ENCODE data around the gene PTPN6. TPM values are rescaled to one million over a fixed set of nuclear protein-coding genes. Genes with fewer than 3 reads are reported as not detected.

Gene PTPN6
- polyA plus RNA-seq, 1 experiment: 0.27 TPM

GRCh38 chr12:6919588-6919987 lies 31.6 kb upstream of the PTPN6 start:
- POLR2A ChIA-PET: no interaction called here
- peaks cover 24% of the 10 kb centered on the region for H3K36me3 ChIP-seq (ENCODE audit: control insufficient read depth, insufficient read depth, low read length)
- no peak for TF ChIP-seq CTCF (IDR thresholded peaks at IDR 0.05; ENCODE audit: insufficient read depth, low read depth, low read length)

GRCh38 chr12:6921539-6921938 lies 29.6 kb upstream of the PTPN6 start:
- ChIA-PET CTCF (interaction anchor here (1.1 to 6.6 kb wide), 6 partner anchors 14 to 188 kb away, joined by 3 to 129 read pairs (median 4); no protein-coding TSS in a partner anchor), POLR2A (interaction anchor here (0.5 kb wide), 1 partner anchor 19 kb away, joined by 3 read pairs; no protein-coding TSS in a partner anchor)
- TF ChIP-seq CTCF (IDR thresholded peaks at IDR 0.05; ENCODE audit: insufficient read depth, low read depth, low read length): no peak
- no peaks in the 10 kb centered on the region for H3K27me3 ChIP-seq (ENCODE audit: control insufficient read depth, insufficient read depth, low read length)
- H3K36me3 ChIP-seq (ENCODE audit: control insufficient read depth, insufficient read depth, low read length): peaks cover 19% of the 10 kb centered on the region
- no peak for DNase-seq (ENCODE audit: low read depth)
- H3K4me3 ChIP-seq (ENCODE audit: low read depth, low read length): no peak overlapping the region

More at GRCh38 chr12:6919588-6919987, 31.6 kb upstream of the PTPN6 start:
- Histone ChIP-seq H3K4me3 (ENCODE audit: low read depth, low read length) (no peak overlapping the region), H3K27me3 (ENCODE audit: control insufficient read depth, insufficient read depth, low read length) (no peaks in the 10 kb centered on the region)
- CTCF ChIA-PET: interaction anchor here (0.8 to 2.0 kb wide), 3 partner anchors 18 to 45 kb away, joined by 4 to 8 read pairs (median 4); no protein-coding TSS in a partner anchor
- DNase-seq (ENCODE audit: low read depth): no peak

GRCh38 chr12:6921996-6922946 lies 28.9 kb upstream of the PTPN6 start:
- CTCF ChIA-PET: interaction anchor here (0.6 to 6.6 kb wide), 5 partner anchors 16 to 420 kb away, joined by 3 to 129 read pairs (median 4); no protein-coding TSS in a partner anchor

GRCh38 chr12:6923003-6923732 lies 28.0 kb upstream of the PTPN6 start:
- DNase-seq (ENCODE audit: low read depth): no peak

More at GRCh38 chr12:6921996-6922946, 28.9 kb upstream of the PTPN6 start:
- H3K36me3 ChIP-seq (ENCODE audit: control insufficient read depth, insufficient read depth, low read length): peaks cover 17% of the 10 kb centered on the region
- POLR2A ChIA-PET: interaction anchor here (0.5 kb wide), 1 partner anchor 20 kb away, joined by 3 read pairs; no protein-coding TSS in a partner anchor
- DNase-seq (ENCODE audit: low read depth): no peak
- TF ChIP-seq CTCF (IDR thresholded peaks at IDR 0.05; ENCODE audit: insufficient read depth, low read depth, low read length): no peak
- no peak overlapping the region for H3K4me3 ChIP-seq (ENCODE audit: low read depth, low read length)
- H3K27me3 ChIP-seq (ENCODE audit: control insufficient read depth, insufficient read depth, low read length): no peaks in the 10 kb centered on the region

More at GRCh38 chr12:6923003-6923732, 28.0 kb upstream of the PTPN6 start:
- TF ChIP-seq CTCF (IDR thresholded peaks at IDR 0.05; ENCODE audit: insufficient read depth, low read depth, low read length): no peak
- no peaks in the 10 kb centered on the region for H3K27me3 ChIP-seq (ENCODE audit: control insufficient read depth, insufficient read depth, low read length)
- no peak overlapping the region for H3K4me3 ChIP-seq (ENCODE audit: low read depth, low read length)
- POLR2A ChIA-PET: interaction anchor here (0.5 kb wide), 1 partner anchor 414 kb away, joined by 3 read pairs; no protein-coding TSS in a partner anchor
- peaks cover 13% of the 10 kb centered on the region for H3K36me3 ChIP-seq (ENCODE audit: control insufficient read depth, insufficient read depth, low read length)
- CTCF ChIA-PET: interaction anchor here (0.6 to 6.6 kb wide), 17 partner anchors 9 to 421 kb away, joined by 3 to 129 read pairs (median 8); partner anchors contain the start of genes C1RL, ENO2, LRRC23 and PHB2

Data from BJ (cell line).